SK-N-SH treated with all-trans-retinoic acid at 6 μM for 48 hours (cell line): ENCODE measurements around the gene ATL2.

ENCODE experiments used
- CREB5 ChIP-seq: fragments of 250-450 bp; sonication (Bioruptor Pico); IDR thresholded peaks from 2 replicates; pipeline ENCODE4 v1.5.1; 2020; ENCODE audit warnings: low read depth, mild to moderate bottlenecking, moderate library complexity
- ESRRG ChIP-seq: fragments of 250-450 bp; sonication (Bioruptor Pico); IDR thresholded peaks from 2 replicates; pipeline ENCODE4 v1.6.1; 2021; ENCODE audit warnings: mild to moderate bottlenecking
- PATZ1 ChIP-seq: fragments of 250-450 bp; sonication (Bioruptor Pico); IDR thresholded peaks from 2 replicates; pipeline ENCODE4 v1.8.0; 2020; ENCODE audit warnings: mild to moderate bottlenecking, moderate library complexity, borderline replicate concordance
- POU6F1 ChIP-seq: fragments of 250-450 bp; sonication (Bioruptor Pico); IDR thresholded peaks from 2 replicates; pipeline ENCODE4 v1.8.0; 2021; ENCODE audit warnings: low read depth, mild to moderate bottlenecking, moderate library complexity, borderline replicate concordance
- PPARA ChIP-seq: fragments of 250-450 bp; sonication (Bioruptor Pico); IDR thresholded peaks from 2 replicates; pipeline ENCODE4 v1.5.0; 2020; ENCODE audit warnings: mild to moderate bottlenecking, borderline replicate concordance
- RARB ChIP-seq: fragments of 250-450 bp; sonication (Bioruptor Pico); IDR thresholded peaks from 2 replicates; pipeline ENCODE4 v1.8.0; 2021; ENCODE audit warnings: mild to moderate bottlenecking, moderate library complexity
- SNAI2 ChIP-seq: fragments of 250-450 bp; sonication (Bioruptor Pico); IDR thresholded peaks from 2 replicates; pipeline ENCODE4 v1.5.0; 2020; ENCODE audit warnings: mild to moderate bottlenecking, moderate library complexity
- TCF4 ChIP-seq: fragments of 250-450 bp; sonication (Bioruptor Pico); IDR thresholded peaks from 2 replicates; pipeline ENCODE4 v1.8.0; 2021; ENCODE audit warnings: mild to moderate bottlenecking, moderate library complexity, borderline replicate concordance
- ZFP3 ChIP-seq: fragments of 250-450 bp; sonication (Bioruptor Pico); IDR thresholded peaks from 2 replicates; pipeline ENCODE4 v1.5.0; 2020; ENCODE audit warnings: mild to moderate bottlenecking, moderate library complexity
- ZNF565 ChIP-seq: fragments of 450-650 bp; formaldehyde crosslinking; conservative IDR thresholded peaks from 2 replicates; pipeline ENCODE4 v1.5.0; 2020; ENCODE audit warnings: low read depth, mild to moderate bottlenecking, moderate library complexity

GRCh38 chr2:38279201-38279600, 97.9 kb downstream of the ATL2 start:
- TF ChIP-seq CREB5 (CRISPR knock-in tag) (no peak), PATZ1 (CRISPR knock-in tag) (no peak), RARB (CRISPR knock-in tag) (no peak), ESRRG (CRISPR knock-in tag) (no peak), POU6F1 (CRISPR knock-in tag) (no peak), TCF4 (no peak), ZNF565 (CRISPR knock-in tag) (no peak), PPARA (CRISPR knock-in tag) (no peak), ZFP3 (CRISPR knock-in tag) (no peak), SNAI2 (no peak)
